Keratinocyte (primary cell): ENCODE measurements around the gene ACSS1. TPM values are rescaled to one million over a fixed set of nuclear protein-coding genes. Genes with fewer than 3 reads are reported as not detected.

Source experiments
- DNase-seq: peaks from one replicate; pipeline ENCODE4 v3.0.0-alpha.2; 2011; ENCODE audit warnings: low read depth, missing footprints, low spot score
- FAIRE-seq: peaks from 2 replicates; lab custom pipeline; 2011; peaks lifted over from hg19 to GRCh38; lab: Jason Lieb, UNC
- H2AFZ ChIP-seq: 2 replicates; pipeline ENCODE4 v1.6.0; 2012; ENCODE audit warnings: low read length, control low read depth, inconsistent platforms; ENCODE audit not compliant: control insufficient read depth
- H3K27ac ChIP-seq: 2 replicates; pipeline ENCODE4 v1.5.1; 2011; ENCODE audit warnings: low read length; ENCODE audit not compliant: control insufficient read depth, insufficient read depth
- H3K27me3 ChIP-seq: 3 replicates; pipeline ENCODE4 v1.6.0; 2011; ENCODE audit warnings: low read length; ENCODE audit not compliant: control insufficient read depth, insufficient read depth; ENCODE audit errors: extremely low read depth
- H3K36me3 ChIP-seq, 2 experiments: 2 replicates in 1 of 2; 3 replicates in 1 of 2; pipeline ENCODE4 v1.5.1; 2011; ENCODE audit warnings: low read length in 2 of 2, mild to moderate bottlenecking in 1 of 2; ENCODE audit not compliant: control insufficient read depth in 2 of 2, insufficient read depth in 2 of 2; ENCODE audit errors: extremely low read depth in 1 of 2
- H3K4me1 ChIP-seq: 3 replicates; pipeline ENCODE4 v1.5.1; 2011; ENCODE audit warnings: low read length; ENCODE audit not compliant: control insufficient read depth, insufficient read depth; ENCODE audit errors: extremely low read depth
- H3K4me2 ChIP-seq: 3 replicates; pipeline ENCODE4 v1.6.0; 2011; ENCODE audit warnings: low read depth, low read length; ENCODE audit not compliant: control insufficient read depth, insufficient read depth; ENCODE audit errors: extremely low read depth
- H3K4me3 ChIP-seq, 3 experiments: fragments of 200-600 bp in 1 of 3; sonication (generic) in 1 of 3; 2 replicates in 2 of 3; 3 replicates in 1 of 3; pipeline ENCODE4 v1.5.1; 2011 to 2016; ENCODE audit warnings: low read length in 3 of 3, mild to moderate bottlenecking in 3 of 3, control low read depth in 2 of 3, inconsistent platforms in 1 of 3, low read depth in 1 of 3, mixed read lengths in 1 of 3, mixed run types in 1 of 3, moderate library complexity in 1 of 3; ENCODE audit not compliant: control insufficient read depth in 2 of 3, insufficient read depth in 2 of 3; ENCODE audit errors: extremely low read depth in 1 of 3
- H3K79me2 ChIP-seq: 2 replicates; pipeline ENCODE4 v1.6.0; 2012; ENCODE audit warnings: low read length; ENCODE audit not compliant: control insufficient read depth, insufficient read depth
- H3K9ac ChIP-seq: 3 replicates; pipeline ENCODE4 v1.6.0; 2011; ENCODE audit warnings: low read length; ENCODE audit not compliant: control insufficient read depth, insufficient read depth; ENCODE audit errors: extremely low read depth
- H3K9me1 ChIP-seq: 3 replicates; pipeline ENCODE4 v1.6.0; 2011; ENCODE audit warnings: low read length; ENCODE audit not compliant: control insufficient read depth, insufficient read depth; ENCODE audit errors: extremely low read depth
- H3K9me3 ChIP-seq: 2 replicates; pipeline ENCODE4 v1.5.1; 2012; ENCODE audit warnings: low read depth, low read length; ENCODE audit not compliant: control insufficient read depth
- H4K20me1 ChIP-seq: 3 replicates; pipeline ENCODE4 v1.6.0; 2011; ENCODE audit warnings: low read length; ENCODE audit not compliant: control insufficient read depth, insufficient read depth; ENCODE audit errors: extremely low read depth
- EZH2 ChIP-seq: IDR thresholded peaks from one replicate; pipeline ENCODE4 v1.6.1; 2012; ENCODE audit warnings: inconsistent platforms, mild to moderate bottlenecking, low read length, moderate library complexity
- dilution Hi-C: fragments of 300-500 bp; cut with MboI; formaldehyde crosslinking; loops from one replicate; pipeline ENCODE4 v1.7.0; 2020; ENCODE audit warnings: low sequenced_read_pairs; ENCODE audit not compliant: extremely low pct_ligation_motif_present
- polyA plus RNA-seq, 5 experiments: library from polyadenylated mRNA; depleted of rRNA in 3 of 5; stranded (reverse) in 3 of 5; stranded (forward) in 1 of 5; unstranded in 1 of 5; fragments of >200 nt; gene quantifications; 1 replicate in 1 of 5; 2 replicates in 3 of 5; 3 replicates in 1 of 5; pipeline versions ENCODE4 v1.2.1 to v1.2.3, GENCODE V29; 2011 to 2012; ENCODE audit warnings: missing spikeins in 2 of 5, low read depth in 1 of 5, low replicate concordance in 1 of 5
- TF ChIP-seq, protein P1 (sequence below), 3 experiments: IDR thresholded peaks in 1 of 3; conservative IDR thresholded peaks in 1 of 3; optimal IDR thresholded peaks in 1 of 3; 2 replicates in 2 of 3; 3 replicates in 1 of 3; pipeline versions ENCODE3 to v1.5.1; 2011; ENCODE audit warnings: low read length in 3 of 3, mild to moderate bottlenecking in 3 of 3, moderate library complexity in 2 of 3, control low read depth in 1 of 3, inconsistent platforms in 1 of 3; ENCODE audit not compliant: insufficient read depth in 2 of 3; ENCODE audit errors: extremely low read depth in 1 of 3

ACSS1 gene
- polyA plus RNA-seq, 1 donor (not counting 4 experiments of a cell fraction or from before 2014, with no cell fraction given), result 1.5 TPM

DNA sequence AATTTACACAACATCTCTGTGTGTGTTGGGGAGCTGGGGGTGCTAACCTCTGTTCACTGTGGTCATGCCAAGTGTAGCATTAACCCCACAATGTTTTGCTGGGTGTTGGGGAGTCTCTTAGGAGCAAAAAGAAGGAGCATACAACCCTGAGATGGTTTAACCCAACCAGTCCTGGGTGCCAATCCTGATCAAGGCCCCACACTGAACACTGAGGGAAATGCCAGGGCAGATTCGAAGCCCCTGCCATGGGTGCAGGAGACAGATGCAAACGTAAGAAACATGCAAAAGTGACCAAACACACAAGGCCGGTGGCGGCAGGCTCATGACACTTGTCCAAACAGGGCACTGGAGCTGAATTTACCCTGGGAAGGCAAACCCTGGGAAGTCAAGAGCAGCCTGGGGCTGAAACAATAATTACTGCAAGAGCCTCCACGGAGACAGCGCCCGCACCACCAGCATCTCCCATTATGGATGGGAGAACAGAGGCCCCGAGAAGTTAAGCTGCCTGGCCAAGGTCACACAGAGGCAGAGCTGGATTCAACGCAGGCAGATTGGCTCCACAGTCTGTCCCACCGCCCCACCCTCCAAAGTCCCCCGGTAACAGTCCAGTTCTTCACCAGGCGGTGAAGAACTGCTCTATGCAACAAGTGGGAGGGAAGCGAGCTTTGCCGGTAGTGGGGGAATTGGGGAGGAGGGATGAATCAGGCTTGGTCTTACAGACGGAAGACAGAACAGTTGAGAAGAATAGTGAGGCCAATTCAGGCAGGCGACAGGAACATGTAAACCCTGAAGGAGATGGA lies 8.5 kb downstream of the ACSS1 start:
- Histone ChIP-seq H3K9me1 (no peaks in the 10 kb centered on the region), H3K36me3 (no peaks in the 10 kb centered on the region), H2AFZ (no peak overlapping the region), H3K4me1 (no peaks in the 10 kb centered on the region), H3K9me3 (no peaks in the 10 kb centered on the region), H3K27me3 (peaks cover 26% of the 10 kb centered on the region), H3K4me3 (no peak overlapping the region), H3K79me2 (no peaks in the 10 kb centered on the region), H3K4me2 (no peak overlapping the region), H4K20me1 (peaks cover 3% of the 10 kb centered on the region), H3K9ac (no peak overlapping the region), H3K27ac (no peak overlapping the region)
- dilution Hi-C loops, result no loop called here
- TF ChIP-seq EZH2, result no peak
- TF ChIP-seq, protein P1, sequence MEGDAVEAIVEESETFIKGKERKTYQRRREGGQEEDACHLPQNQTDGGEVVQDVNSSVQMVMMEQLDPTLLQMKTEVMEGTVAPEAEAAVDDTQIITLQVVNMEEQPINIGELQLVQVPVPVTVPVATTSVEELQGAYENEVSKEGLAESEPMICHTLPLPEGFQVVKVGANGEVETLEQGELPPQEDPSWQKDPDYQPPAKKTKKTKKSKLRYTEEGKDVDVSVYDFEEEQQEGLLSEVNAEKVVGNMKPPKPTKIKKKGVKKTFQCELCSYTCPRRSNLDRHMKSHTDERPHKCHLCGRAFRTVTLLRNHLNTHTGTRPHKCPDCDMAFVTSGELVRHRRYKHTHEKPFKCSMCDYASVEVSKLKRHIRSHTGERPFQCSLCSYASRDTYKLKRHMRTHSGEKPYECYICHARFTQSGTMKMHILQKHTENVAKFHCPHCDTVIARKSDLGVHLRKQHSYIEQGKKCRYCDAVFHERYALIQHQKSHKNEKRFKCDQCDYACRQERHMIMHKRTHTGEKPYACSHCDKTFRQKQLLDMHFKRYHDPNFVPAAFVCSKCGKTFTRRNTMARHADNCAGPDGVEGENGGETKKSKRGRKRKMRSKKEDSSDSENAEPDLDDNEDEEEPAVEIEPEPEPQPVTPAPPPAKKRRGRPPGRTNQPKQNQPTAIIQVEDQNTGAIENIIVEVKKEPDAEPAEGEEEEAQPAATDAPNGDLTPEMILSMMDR (optimal IDR thresholded peaks at IDR 0.05 in 1 of 3, IDR thresholded peaks at IDR 0.05 in 1 of 3, conservative IDR thresholded peaks at IDR 0.05 in 1 of 3; ENCODE audit: extremely low read depth in 1 of 3, insufficient read depth in 2 of 3, low read length in 3 of 3), result no peak
- DNase-seq (no peak), FAIRE-seq (no peak)

DNA sequence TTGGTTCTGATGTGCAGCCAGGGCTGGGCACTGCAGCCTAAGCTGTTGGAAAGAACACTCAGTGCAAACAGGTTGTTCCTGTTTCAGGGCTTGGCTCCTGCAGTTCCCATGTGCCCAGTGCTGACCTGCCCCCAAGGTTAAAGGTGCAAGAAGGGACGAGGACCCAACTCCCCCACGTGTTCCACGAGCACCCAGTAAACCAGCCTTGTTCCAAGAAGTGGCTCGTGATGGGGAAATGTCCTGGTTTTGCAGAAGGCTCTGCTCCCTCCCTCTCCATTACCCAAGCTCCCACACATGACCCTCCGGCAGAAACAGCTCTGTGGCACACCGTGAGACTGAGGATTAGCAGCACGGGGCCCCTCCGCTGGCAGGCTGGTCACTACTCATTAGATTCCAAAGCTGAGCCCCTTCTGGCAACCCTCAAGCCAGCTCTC lies 9.4 kb downstream of the ACSS1 start:
- Histone ChIP-seq H3K4me2 (no peak overlapping the region), H3K9me1 (no peaks in the 10 kb centered on the region), H3K9me3 (no peaks in the 10 kb centered on the region), H3K4me3 (no peak overlapping the region), H3K9ac (no peak overlapping the region), H3K36me3 (no peaks in the 10 kb centered on the region), H3K4me1 (no peaks in the 10 kb centered on the region), H4K20me1 (peaks cover 3% of the 10 kb centered on the region), H3K79me2 (no peaks in the 10 kb centered on the region), H3K27me3 (peaks cover 26% of the 10 kb centered on the region), H3K27ac (no peak overlapping the region), H2AFZ (no peak overlapping the region)
- FAIRE-seq (no peak), DNase-seq (no peak)
- dilution Hi-C loops, result no loop called here
- TF ChIP-seq, protein P1 (optimal IDR thresholded peaks at IDR 0.05 in 1 of 3, IDR thresholded peaks at IDR 0.05 in 1 of 3, conservative IDR thresholded peaks at IDR 0.05 in 1 of 3; ENCODE audit: extremely low read depth in 1 of 3, insufficient read depth in 2 of 3, low read length in 3 of 3), result no peak
- no peak for TF ChIP-seq EZH2
